OCI-LY1 (cell line): ENCODE data around the gene DNALI1.
A peak's percentile ranks its signal among the peaks of the same experiment; 100 is the strongest.

Source experiments
- H2AFZ ChIP-seq: fragments of 200-600 bp; sonication (generic), shearing (Covaris generic); 2 replicates; pipeline ENCODE4 v1.6.0; 2014; ENCODE audit warnings: antibody characterized with exemption, mild to moderate bottlenecking, low read length
- H3F3A ChIP-seq: fragments of 200-600 bp; sonication (generic), shearing (Covaris generic); 2 replicates; pipeline ENCODE4 v1.6.0; 2014; ENCODE audit warnings: mild to moderate bottlenecking, antibody characterized with exemption, low read length, moderate library complexity; ENCODE audit not compliant: insufficient read depth
- H3K27ac ChIP-seq: fragments of 200-600 bp; sonication (generic); 2 replicates; pipeline ENCODE4 v1.5.1; 2014; ENCODE audit warnings: low read length, mixed run types, mild to moderate bottlenecking, low read depth; ENCODE audit not compliant: poor library complexity, severe bottlenecking
- H3K27me3 ChIP-seq: fragments of 200-600 bp; sonication (generic); 2 replicates; pipeline ENCODE4 v1.6.0; 2014; ENCODE audit warnings: antibody characterized with exemption, mild to moderate bottlenecking, low read length, moderate library complexity; ENCODE audit not compliant: insufficient read depth
- H3K36me3 ChIP-seq: fragments of 200-600 bp; sonication (generic); 2 replicates; pipeline ENCODE4 v1.6.1; 2014; ENCODE audit warnings: mild to moderate bottlenecking, antibody characterized with exemption, low read length, moderate library complexity, mixed read lengths; ENCODE audit not compliant: insufficient read depth
- H3K4me1 ChIP-seq: fragments of 200-600 bp; sonication (generic); 2 replicates; pipeline ENCODE4 v1.5.1; 2014; ENCODE audit warnings: mild to moderate bottlenecking, low read length, moderate library complexity; ENCODE audit not compliant: insufficient read depth, severe bottlenecking
- H3K4me2 ChIP-seq: fragments of 200-600 bp; sonication (generic), shearing (Covaris generic); 2 replicates; pipeline ENCODE4 v1.6.1; 2014; ENCODE audit warnings: low read length
- H3K4me3 ChIP-seq: fragments of 200-600 bp; sonication (generic); 2 replicates; pipeline ENCODE4 v1.5.1; 2014; ENCODE audit warnings: low read length, low read depth, mild to moderate bottlenecking, mixed read lengths; ENCODE audit not compliant: poor library complexity, severe bottlenecking
- H3K79me2 ChIP-seq: fragments of 200-600 bp; shearing (Covaris generic); 2 replicates; pipeline ENCODE4 v1.6.1; 2016; ENCODE audit warnings: mixed run types, low read length, mixed read lengths; ENCODE audit not compliant: insufficient read depth
- H3K9ac ChIP-seq: fragments of 200-600 bp; sonication (generic), shearing (Covaris generic); 2 replicates; pipeline ENCODE4 v1.6.1; 2014; ENCODE audit warnings: mild to moderate bottlenecking, low read length, mixed read lengths
- H3K9me2 ChIP-seq: fragments of 200-600 bp; sonication (generic), shearing (Covaris generic); 2 replicates; pipeline ENCODE4 v1.6.1; 2014; ENCODE audit warnings: low read depth, mild to moderate bottlenecking, low read length, mixed read lengths
- H3K9me3 ChIP-seq: fragments of 200-600 bp; shearing (Covaris generic); 2 replicates; pipeline ENCODE4 v1.6.1; 2014; ENCODE audit warnings: low read length, mixed read lengths
- H4K20me1 ChIP-seq: fragments of 200-600 bp; sonication (generic), shearing (Covaris generic); 2 replicates; pipeline ENCODE4 v1.6.0; 2016; ENCODE audit warnings: mild to moderate bottlenecking, low read length; ENCODE audit not compliant: insufficient read depth
- CTCF ChIP-seq: fragments of 200-600 bp; sonication (generic), shearing (Covaris generic); IDR thresholded peaks from 2 replicates; pipeline ENCODE4 v1.5.1; 2017; ENCODE audit warnings: mild to moderate bottlenecking, antibody characterized with exemption, low read length, moderate library complexity, mixed read lengths
- EZH2 ChIP-seq: fragments of 200-600 bp; sonication (generic), shearing (Covaris generic); IDR thresholded peaks from 2 replicates; pipeline ENCODE4 v1.8.0; 2017; ENCODE audit warnings: borderline replicate concordance, mixed run types, mild to moderate bottlenecking, antibody characterized with exemption, low read length, moderate library complexity, mixed read lengths

The DNALI1 gene

GRCh38 chr1:37556712-37557196, at the start of gene DNALI1:
TSS of gene DNALI1 (plus strand) at chr1:37556940. CDS start at chr1:37556995, 55 bp downstream.
- H3K4me1 ChIP-seq, result peaks cover 19% of the 10 kb centered on the region
- no peaks in the 10 kb centered on the region for H3F3A ChIP-seq
- H3K9me2 ChIP-seq, result no peaks in the 10 kb centered on the region
- TF ChIP-seq CTCF (no peak), EZH2 (no peak)
- no peak within 1 kb of the TSS for H2AFZ ChIP-seq
- peak within 1 kb of the TSS; percentile 39; the same call in 1 of the 2 replicates for H3K4me2 ChIP-seq
- no peak within 1 kb of the TSS; the same call in 1 of the 2 replicates for H3K9ac ChIP-seq
- peaks cover 18% of the 10 kb centered on the region for H3K79me2 ChIP-seq
- no peaks in the 10 kb centered on the region for H4K20me1 ChIP-seq
- H3K36me3 ChIP-seq, result peaks cover 9% of the 10 kb centered on the region
- no peaks in the 10 kb centered on the region for H3K27me3 ChIP-seq
- H3K9me3 ChIP-seq, result peaks cover 8% of the 10 kb centered on the region
- H3K4me3 ChIP-seq, result no peak within 1 kb of the TSS
- H3K27ac ChIP-seq, result no peak within 1 kb of the TSS

DNA sequence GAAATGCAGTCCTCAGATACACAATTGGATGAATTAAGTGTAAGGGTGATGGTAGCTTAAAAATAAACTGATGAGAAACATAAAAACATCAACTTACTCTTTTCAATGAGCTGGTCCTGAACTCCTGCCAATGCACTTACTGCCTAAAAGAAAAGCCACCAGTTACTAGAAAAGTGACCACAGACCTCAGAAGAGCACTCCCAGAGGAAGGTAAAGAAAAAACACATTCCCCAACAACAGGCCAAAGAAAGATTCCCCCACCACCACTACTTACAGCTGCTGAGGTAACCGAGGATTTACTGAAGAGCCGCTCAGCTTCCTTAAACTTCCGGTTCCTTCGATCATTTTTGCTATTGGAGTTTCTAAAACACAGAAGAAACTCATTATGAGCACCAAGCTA, 47.6 kb upstream of the DNALI1 start:
- Histone ChIP-seq H3K4me2 (no peak overlapping the region), H3K4me1 (peaks cover 15% of the 10 kb centered on the region), H3K9me2 (no peaks in the 10 kb centered on the region), H2AFZ (no peak overlapping the region), H3F3A (no peaks in the 10 kb centered on the region), H3K79me2 (0 out of 2 replicates have a peak, but pooled peaks cover 4% of the 10 kb centered on the region), H3K4me3 (no peak overlapping the region), H3K9me3 (no peaks in the 10 kb centered on the region), H3K27ac (no peak overlapping the region), H3K36me3 (peaks cover 45% of the 10 kb centered on the region), H4K20me1 (no peaks in the 10 kb centered on the region), H3K9ac (no peak overlapping the region), H3K27me3 (no peaks in the 10 kb centered on the region)
- TF ChIP-seq CTCF, result peak; percentile 25; the same call in 1 of the 2 replicates
- no peak for TF ChIP-seq EZH2

- H3K27ac ChIP-seq, result no peak overlapping the region
- H4K20me1 ChIP-seq, result no peaks in the 10 kb centered on the region
- 0 out of 2 replicates have a peak, but pooled peaks cover 4% of the 10 kb centered on the region for H3K79me2 ChIP-seq
- peaks cover 14% of the 10 kb centered on the region for H3K4me1 ChIP-seq
- no peak for TF ChIP-seq EZH2
- TF ChIP-seq CTCF, result no peak
- H3F3A ChIP-seq, result no peaks in the 10 kb centered on the region
- peaks cover 23% of the 10 kb centered on the region for H3K36me3 ChIP-seq
- no peaks in the 10 kb centered on the region for H3K9me3 ChIP-seq
- H2AFZ ChIP-seq, result no peak overlapping the region
- peak overlapping the region; percentile 96 for H3K9ac ChIP-seq
- H3K27me3 ChIP-seq, result no peaks in the 10 kb centered on the region
- peak overlapping the region; percentile 93 for H3K4me3 ChIP-seq
- H3K9me2 ChIP-seq, result no peaks in the 10 kb centered on the region
- H3K4me2 ChIP-seq, result peak overlapping the region; percentile 91
Observed at GRCh38 chr1:37513795-37514349, 42.9 kb upstream of the DNALI1 start.
